Spleen (tissue), 11 donors: ENCODE measurements around the gene ST3GAL3. TPM values are rescaled to one million over a fixed set of nuclear protein-coding genes. Genes with fewer than 3 reads are reported as not detected.

ENCODE experiments used
- DNase-seq: peaks from one replicate; pipeline ENCODE4 v3.0.0-alpha.2; 2020
- H3K27ac ChIP-seq, 8 donors: fragments of 200-600 bp; sonication (generic) in 7 of 8; 1 replicate in 4 of 8; 2 replicates in 4 of 8; pipeline versions ENCODE4 v1.5.0 to v1.8.0; 2016 to 2021; ENCODE audit warnings: inconsistent platforms in 4 of 8, mild to moderate bottlenecking in 4 of 8, moderate library complexity in 1 of 8
- H3K27me3 ChIP-seq, 7 donors: fragments of 200-600 bp; sonication (generic) in 6 of 7; replicated peaks in 1 of 7; 1 replicate in 4 of 7; 2 replicates in 3 of 7; pipeline versions ENCODE4 v1.5.0 to v1.8.0; 2016 to 2021; ENCODE audit warnings: inconsistent platforms in 3 of 7, mild to moderate bottlenecking in 1 of 7
- H3K36me3 ChIP-seq, 6 donors: fragments of 200-600 bp; sonication (generic) in 5 of 6; 1 replicate in 4 of 6; 2 replicates in 2 of 6; pipeline versions ENCODE4 v1.5.0 to v1.8.0; 2016 to 2021; ENCODE audit warnings: inconsistent platforms in 2 of 6
- H3K4me1 ChIP-seq, 6 donors: fragments of 200-600 bp; sonication (generic) in 5 of 6; 1 replicate in 3 of 6; 2 replicates in 3 of 6; pipeline versions ENCODE4 v1.5.0 to v1.8.0; 2016 to 2021; ENCODE audit warnings: inconsistent platforms in 3 of 6
- H3K4me3 ChIP-seq, 8 donors: fragments of 200-600 bp; sonication (generic) in 7 of 8; 1 replicate in 4 of 8; 2 replicates in 4 of 8; pipeline versions ENCODE4 v1.5.0 to v1.8.0; 2016 to 2021; ENCODE audit warnings: inconsistent platforms in 4 of 8, mild to moderate bottlenecking in 4 of 8, moderate library complexity in 2 of 8
- H3K9me3 ChIP-seq, 8 donors: fragments of 200-600 bp; sonication (generic) in 7 of 8; 1 replicate in 4 of 8; 2 replicates in 4 of 8; pipeline versions ENCODE4 v1.5.0 to v1.8.0; 2016 to 2021; ENCODE audit warnings: inconsistent platforms in 4 of 8
- CTCF ChIP-seq, 11 experiments: fragments of 200-600 bp in 7 of 11; fragments of 450-650 bp in 4 of 11; sonication (generic) in 4 of 11; IDR thresholded peaks in 8 of 11; conservative IDR thresholded peaks in 3 of 11; 1 replicate in 7 of 11; 2 replicates in 4 of 11; pipeline versions ENCODE4 v1.4.0 to v1.8.0; 2016 to 2021; ENCODE audit warnings: antibody characterized with exemption in 11 of 11, inconsistent platforms in 4 of 11, mild to moderate bottlenecking in 1 of 11
- POLR2A ChIP-seq, 3 donors: fragments of 450-650 bp; IDR thresholded peaks; one replicate each; pipeline ENCODE4 v1.5.1; 2017; ENCODE audit warnings: antibody characterized with exemption in 3 of 3, mild to moderate bottlenecking in 1 of 3
- POLR2AphosphoS5 ChIP-seq, 3 donors: sonication (generic); formaldehyde crosslinking; IDR thresholded peaks; one replicate each; pipeline ENCODE4 v1.5.1; 2017; ENCODE audit warnings: antibody characterized with exemption in 3 of 3
- WGBS, 5 donors: extraction: QIAGEN DNeasy Blood & Tissue Kit in 3 of 5; methylation state at CpG; one replicate each; pipeline versions ENCODE4 v1.1.5 to v1.1.7; 2013 to 2018; 5-methylcytosine and 5-hydroxymethylcytosine counted together
- intact Hi-C: fragments of 100-400 bp; cut with DNase I; formaldehyde crosslinking; loops from one replicate; pipeline ENCODE4 v1.15.0; 2023; ENCODE audit warnings: low total_unique reads
- polyA plus RNA-seq, 3 donors: library from polyadenylated mRNA; stranded (reverse); fragments of 200-250 nt; gene quantifications; one replicate each; pipeline ENCODE4 v1.2.1, GENCODE V29; 2013
- total RNA-seq, 7 donors: library from RNA; depleted of rRNA in 3 of 7; stranded (reverse); fragments of >200 nt in 3 of 7; fragmentation: NEBNext Ultra II Directional in 4 of 7; extraction: Animal tissue kit (Norgen Biotek cat#: 25700) in 4 of 7; gene quantifications; one replicate each; pipeline versions ENCODE4 v1.1.0 to v1.2.1, GENCODE V29; 2016 to 2021
- donor health status: healthy with polysubstance abuse.
- donor health status: DM: no; HTN: no; CAD: no; lungs with moderate emphysema.
- donor health status: DM: no; HTN: no; CAD: no.
- donor health status: Bipolar disorder and iron deficiency.
- donor health status: healthy.
- donor health status: DM: no; HTN: no; CAD: no.
- donor health status: DM: yes; HTN: yes; CAD: no.

ST3GAL3 gene
- total and polyA plus RNA-seq, 10 donors = 6.4 to 34.3 (median 21.0) TPM

DNA sequence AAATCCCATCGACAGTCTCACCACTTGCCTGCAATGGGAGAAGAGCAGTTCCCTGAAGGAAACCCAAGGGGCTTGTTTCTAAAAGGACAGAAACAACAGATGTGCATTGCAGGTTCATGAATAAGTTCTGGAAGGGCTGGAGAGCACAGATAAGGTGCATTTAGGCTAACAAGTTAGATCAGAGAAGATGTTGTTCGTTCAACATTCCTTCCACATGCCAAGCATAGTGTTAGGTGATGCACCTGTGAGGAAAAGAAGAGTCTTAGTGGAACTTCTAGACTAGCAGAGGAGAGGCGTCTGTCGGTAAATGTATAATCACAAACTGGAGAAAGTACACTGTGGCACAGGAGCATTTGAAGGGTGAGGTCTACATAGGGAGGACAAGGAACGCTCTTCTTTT, 98.0 kb downstream of the ST3GAL3 start:
- intact Hi-C loops = no loop called here
- 91 to 97% (median 94%) methylated on average over 5 of the region's 5 CpGs for WGBS, 5 donors
- Histone ChIP-seq H3K27me3 (no peaks in the 10 kb centered on the region), H3K9me3 (peaks cover 0 to 14% (median 9%) of the 10 kb centered on the region in 8 donors), H3K4me3 (no peak overlapping the region), H3K27ac (no peak overlapping the region), H3K4me1 (no peaks in the 10 kb centered on the region), H3K36me3 (peaks cover 0 to 33% (median 0%) of the 10 kb centered on the region in 6 donors)
- TF ChIP-seq POLR2AphosphoS5 (IDR thresholded peaks at IDR 0.05) (no peak), POLR2A (IDR thresholded peaks at IDR 0.05) (no peak), CTCF (IDR thresholded peaks at IDR 0.05 in 8 of 11, conservative IDR thresholded peaks at IDR 0.05 in 3 of 11) (no peak)
- DNase-seq = no peak

DNA sequence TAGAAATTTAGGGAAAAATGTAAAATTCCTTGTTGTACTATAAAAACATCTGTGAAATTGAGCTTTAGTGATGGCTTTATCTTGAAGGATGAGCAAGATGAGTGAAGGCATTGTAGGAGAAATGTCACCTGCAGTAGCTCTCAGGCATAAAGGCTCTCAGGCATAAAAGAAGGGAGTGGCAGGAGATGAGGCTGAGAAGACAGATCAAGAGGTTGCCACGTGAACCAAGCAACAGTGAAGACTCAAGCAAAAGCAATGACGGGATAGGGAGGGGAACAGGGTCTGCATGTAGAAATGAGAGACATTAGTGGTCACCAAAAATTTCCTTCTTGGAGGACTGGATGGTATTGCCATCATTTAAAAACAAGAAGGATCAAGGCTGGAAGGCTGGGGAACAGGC, 98.8 kb downstream of the ST3GAL3 start:
- TF ChIP-seq POLR2AphosphoS5 (IDR thresholded peaks at IDR 0.05) (no peak), CTCF (IDR thresholded peaks at IDR 0.05 in 8 of 11, conservative IDR thresholded peaks at IDR 0.05 in 3 of 11) (no peak), POLR2A (IDR thresholded peaks at IDR 0.05) (no peak)
- Histone ChIP-seq H3K4me1 (no peaks in the 10 kb centered on the region), H3K27me3 (no peaks in the 10 kb centered on the region), H3K4me3 (no peak overlapping the region), H3K27ac (no peak overlapping the region), H3K9me3 (peaks cover 0 to 14% (median 9%) of the 10 kb centered on the region in 8 donors), H3K36me3 (peaks cover 0 to 41% (median 0%) of the 10 kb centered on the region in 6 donors)
- no peak for DNase-seq
- intact Hi-C loops = no loop called here
- WGBS, 5 donors = 64 to 92% (median 84%) methylated on average over 2 of the region's 2 CpGs

- no peak overlapping the region for H3K27ac ChIP-seq
- H3K36me3 ChIP-seq = peaks cover 0 to 37% (median 0%) of the 10 kb centered on the region in 6 donors
- H3K4me1 ChIP-seq = peaks cover 0 to 17% (median 0%) of the 10 kb centered on the region in 6 donors
- H3K4me3 ChIP-seq = no peak overlapping the region
- intact Hi-C loops = no loop called here
- no peak for DNase-seq
- no peak for TF ChIP-seq POLR2AphosphoS5 (IDR thresholded peaks at IDR 0.05)
- no peak for TF ChIP-seq CTCF (IDR thresholded peaks at IDR 0.05 in 8 of 11, conservative IDR thresholded peaks at IDR 0.05 in 3 of 11)
- no peak for TF ChIP-seq POLR2A (IDR thresholded peaks at IDR 0.05)
- WGBS, 5 donors = 94 to 100% (median 97%) methylated on average over 2 of the region's 2 CpGs
- H3K27me3 ChIP-seq = no peaks in the 10 kb centered on the region
- peaks cover 0 to 14% (median 9%) of the 10 kb centered on the region in 8 donors for H3K9me3 ChIP-seq
These were observed 101.8 kb downstream of the ST3GAL3 start for GRCh38 chr1:43809097-43809673.

DNA sequence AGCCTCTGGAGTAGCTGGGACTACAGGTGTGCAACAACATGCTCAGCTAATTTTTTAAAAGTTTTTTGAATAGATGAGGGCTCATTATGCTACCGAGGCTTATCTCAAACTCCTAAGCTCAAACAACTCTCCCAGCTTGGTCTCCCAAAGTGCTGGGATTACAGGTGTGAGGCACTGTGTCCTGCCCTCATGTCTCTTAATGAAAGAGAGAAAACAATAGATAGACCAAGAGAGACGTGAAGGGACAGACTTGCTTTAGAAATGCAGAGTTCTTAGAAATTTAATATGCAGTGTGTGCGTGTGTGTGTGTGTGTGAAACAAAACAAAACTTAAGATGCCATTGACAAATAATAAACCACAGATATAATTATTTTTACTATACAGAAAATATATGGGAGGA, 105.2 kb downstream of the ST3GAL3 start:
- Histone ChIP-seq H3K9me3 (peaks cover 0 to 24% (median 12%) of the 10 kb centered on the region in 8 donors), H3K27ac (no peak overlapping the region)
- DNase-seq = no peak

More for the DNA sequence above, 105.2 kb downstream of the ST3GAL3 start:
- Histone ChIP-seq H3K36me3 (peaks cover 4 to 54% (median 13%) of the 10 kb centered on the region in 6 donors), H3K4me3 (no peak overlapping the region), H3K27me3 (no peaks in the 10 kb centered on the region), H3K4me1 (peaks cover 0 to 24% (median 0%) of the 10 kb centered on the region in 6 donors)
- intact Hi-C loops = no loop called here
- TF ChIP-seq CTCF (IDR thresholded peaks at IDR 0.05 in 8 of 11, conservative IDR thresholded peaks at IDR 0.05 in 3 of 11) (no peak), POLR2A (IDR thresholded peaks at IDR 0.05) (no peak), POLR2AphosphoS5 (IDR thresholded peaks at IDR 0.05) (no peak)
- WGBS, 5 donors = 82 to 90% (median 89%) methylated on average over 3 of the region's 3 CpGs
